H1 (cell line): Measurements from ENCODE around the gene ANKRD65. TPM values are rescaled to one million over a fixed set of nuclear protein-coding genes. Genes with fewer than 3 reads are reported as not detected.

Source experiments
- CTCF ChIA-PET: fragments of 300-600 bp; sonication (Branson Sonifier 250); formaldehyde crosslinking; loops from one replicate; lab custom pipeline; 2021; ENCODE audit not compliant: partially characterized antibody; lab: Charles Lee
- POLR2A ChIA-PET: fragments of 300-600 bp; sonication (Branson Sonifier 250); formaldehyde crosslinking; loops from one replicate; lab custom pipeline; 2021; ENCODE audit warnings: inconsistent platforms; ENCODE audit not compliant: partially characterized antibody; lab: Charles Lee
- DNase-seq, 2 experiments: peaks; one replicate each; pipeline versions ENCODE4 v3.0.0 to v3.0.0-alpha.2; 2010 to 2022; ENCODE audit warnings: low spot score in 2 of 2, low read depth in 1 of 2, mixed read lengths in 1 of 2
- FAIRE-seq: peaks from 2 replicates; lab custom pipeline; 2011; peaks lifted over from hg19 to GRCh38; lab: Jason Lieb, UNC
- H2AFZ ChIP-seq: 2 replicates; pipeline ENCODE4 v1.8.1; 2012; ENCODE audit warnings: low read length, inconsistent platforms
- H2AK5ac ChIP-seq: 2 replicates; pipeline ENCODE4 v1.6.1; 2013; ENCODE audit warnings: low read depth, low read length
- H2BK120ac ChIP-seq: replicated peaks from 2 replicates; pipeline ENCODE3; 2013; ENCODE audit warnings: low read depth, low read length, inconsistent platforms
- H2BK12ac ChIP-seq: 2 replicates; pipeline ENCODE4 v1.6.1; 2013; ENCODE audit warnings: low read depth, low read length
- H2BK15ac ChIP-seq: 2 replicates; pipeline ENCODE4 v1.6.1; 2013; ENCODE audit warnings: low read length
- H2BK20ac ChIP-seq: 2 replicates; pipeline ENCODE4 v1.6.1; 2013; ENCODE audit warnings: low read length
- H2BK5ac ChIP-seq: 2 replicates; pipeline ENCODE4 v1.6.1; 2013; ENCODE audit warnings: low read depth, low read length
- H3K14ac ChIP-seq: 2 replicates; pipeline ENCODE4 v1.6.1; 2013; ENCODE audit warnings: inconsistent platforms; ENCODE audit not compliant: insufficient read length
- H3K18ac ChIP-seq: 2 replicates; pipeline ENCODE4 v1.6.1; 2013; ENCODE audit warnings: low read length; ENCODE audit errors: extremely low read depth
- H3K23ac ChIP-seq: 2 replicates; pipeline ENCODE4 v1.6.1; 2013; ENCODE audit warnings: inconsistent platforms; ENCODE audit not compliant: insufficient read length
- H3K23me2 ChIP-seq: 2 replicates; pipeline ENCODE4 v1.6.1; 2013; ENCODE audit warnings: low read depth, low read length
- H3K27ac ChIP-seq: 2 replicates; pipeline ENCODE4 v1.6.1; 2011; ENCODE audit warnings: low read depth, low read length, inconsistent platforms
- H3K27me3 ChIP-seq, 4 experiments: replicated peaks in 1 of 4; 1 replicate in 1 of 4; 2 replicates in 3 of 4; pipeline versions ENCODE4 v1.6.1 to v1.8.1; 2011 to 2013; ENCODE audit warnings: low read length in 3 of 4, mild to moderate bottlenecking in 3 of 4, inconsistent platforms in 2 of 4, mixed read lengths in 2 of 4, moderate library complexity in 1 of 4; ENCODE audit not compliant: control insufficient read depth in 3 of 4, insufficient read depth in 3 of 4; ENCODE audit errors: extremely low read depth in 1 of 4
- H3K36me3 ChIP-seq, 4 experiments: 2 replicates each; pipeline versions ENCODE4 v1.6.1 to v1.8.1; 2011 to 2013; ENCODE audit warnings: mild to moderate bottlenecking in 4 of 4, low read length in 3 of 4, moderate library complexity in 2 of 4, control low read depth in 1 of 4, inconsistent platforms in 1 of 4; ENCODE audit not compliant: insufficient read depth in 4 of 4, control insufficient read depth in 2 of 4
- H3K4ac ChIP-seq: replicated peaks from 2 replicates; pipeline ENCODE3; 2013; ENCODE audit warnings: low read length, low read depth, mixed read lengths, inconsistent platforms; ENCODE audit not compliant: insufficient read length
- H3K4me1 ChIP-seq, 4 experiments: replicated peaks in 1 of 4; 1 replicate in 1 of 4; 2 replicates in 3 of 4; pipeline versions ENCODE4 v1.6.1 to v1.8.1; 2011 to 2013; ENCODE audit warnings: low read length in 3 of 4, inconsistent platforms in 2 of 4, mixed read lengths in 1 of 4; ENCODE audit not compliant: insufficient read depth in 4 of 4, control insufficient read depth in 3 of 4
- H3K4me2 ChIP-seq, 2 experiments: 2 replicates each; pipeline versions ENCODE4 v1.6.1 to v1.8.1; 2011 to 2013; ENCODE audit warnings: low read depth in 2 of 2, low read length in 2 of 2, control low read depth in 1 of 2, inconsistent platforms in 1 of 2, mild to moderate bottlenecking in 1 of 2; ENCODE audit not compliant: insufficient read depth in 1 of 2
- H3K4me3 ChIP-seq, 4 experiments: fragments of 200-600, 300-600 bp in 1 of 4; sonication (generic), shearing (Covaris generic), sonication (Bioruptor Twin) in 1 of 4; 2 replicates each; pipeline versions ENCODE4 v1.5.1 to v1.8.1; 2011 to 2016; ENCODE audit warnings: low read length in 4 of 4, low read depth in 3 of 4, control low read depth in 2 of 4, inconsistent platforms in 2 of 4, mild to moderate bottlenecking in 2 of 4, mixed read lengths in 1 of 4, moderate library complexity in 1 of 4; ENCODE audit not compliant: insufficient read depth in 2 of 4; ENCODE audit errors: extremely low read depth in 1 of 4
- H3K56ac ChIP-seq: replicated peaks from 2 replicates; pipeline ENCODE3; 2013; ENCODE audit warnings: low read depth, mild to moderate bottlenecking, mixed read lengths, low read length, inconsistent platforms; ENCODE audit not compliant: insufficient read length
- H3K79me1 ChIP-seq: 2 replicates; pipeline ENCODE4 v1.6.1; 2013; ENCODE audit warnings: low read depth, low read length, control low read depth
- H3K79me2 ChIP-seq, 2 experiments: 2 replicates each; pipeline versions ENCODE4 v1.6.1 to v1.8.1; 2012 to 2013; ENCODE audit warnings: low read length in 2 of 2, mild to moderate bottlenecking in 2 of 2, inconsistent platforms in 1 of 2; ENCODE audit not compliant: insufficient read depth in 2 of 2, control insufficient read depth in 1 of 2
- H3K9ac ChIP-seq, 4 experiments: replicated peaks in 1 of 4; 1 replicate in 1 of 4; 2 replicates in 3 of 4; pipeline versions ENCODE4 v1.6.1 to v1.8.1; 2011 to 2013; ENCODE audit warnings: low read depth in 3 of 4, low read length in 3 of 4, control low read depth in 2 of 4, mild to moderate bottlenecking in 2 of 4, moderate library complexity in 2 of 4, inconsistent platforms in 1 of 4; ENCODE audit errors: extremely low read depth in 1 of 4
- H3K9me3 ChIP-seq, 2 experiments: 2 replicates each; pipeline versions ENCODE4 v1.6.1 to v1.8.1; 2012 to 2013; ENCODE audit warnings: mild to moderate bottlenecking in 2 of 2, moderate library complexity in 2 of 2, control low read depth in 1 of 2, inconsistent platforms in 1 of 2, low read depth in 1 of 2, low read length in 1 of 2, mixed read lengths in 1 of 2; ENCODE audit not compliant: insufficient read depth in 2 of 2
- H4K20me1 ChIP-seq, 2 experiments: replicated peaks in 1 of 2; 2 replicates each; pipeline versions ENCODE3 to v1.8.1; 2011 to 2013; ENCODE audit warnings: inconsistent platforms in 2 of 2, low read length in 2 of 2, mild to moderate bottlenecking in 1 of 2; ENCODE audit not compliant: insufficient read depth in 2 of 2, control insufficient read depth in 1 of 2
- H4K5ac ChIP-seq: 2 replicates; pipeline ENCODE4 v1.6.1; 2013; ENCODE audit warnings: low read length, low read depth, mixed read lengths, inconsistent platforms; ENCODE audit not compliant: insufficient read length
- H4K8ac ChIP-seq: 2 replicates; pipeline ENCODE4 v1.8.0; 2013; ENCODE audit warnings: mild to moderate bottlenecking, moderate library complexity, low read length, inconsistent platforms; ENCODE audit not compliant: insufficient read depth; ENCODE audit errors: extremely low read depth
- H4K91ac ChIP-seq: replicated peaks from 2 replicates; pipeline ENCODE3; 2013; ENCODE audit warnings: low read length, mixed read lengths, inconsistent platforms; ENCODE audit not compliant: insufficient read length
- BACH1 ChIP-seq: IDR thresholded peaks from 2 replicates; pipeline ENCODE4 v1.6.1; 2012; ENCODE audit warnings: low read length, improper control_type of control experiment
- BCL11A ChIP-seq, 2 experiments: IDR thresholded peaks; one replicate each; pipeline ENCODE4 v1.6.1; 2011; ENCODE audit warnings: low read depth in 2 of 2, low read length in 2 of 2, mild to moderate bottlenecking in 2 of 2
- BRCA1 ChIP-seq: IDR thresholded peaks from 2 replicates; pipeline ENCODE4 v1.6.1; 2012; ENCODE audit warnings: low read depth, low read length, improper control_type of control experiment
- E2F6 ChIP-seq: IDR thresholded peaks from 2 replicates; pipeline ENCODE4 v1.6.1; 2012; ENCODE audit warnings: inconsistent platforms
- GABPA ChIP-seq: IDR thresholded peaks from 2 replicates; pipeline ENCODE4 v1.6.1; 2011; ENCODE audit warnings: mild to moderate bottlenecking, low read length, moderate library complexity, borderline replicate concordance; ENCODE audit not compliant: insufficient read depth
- MAFK ChIP-seq: IDR thresholded peaks from 2 replicates; pipeline ENCODE4 v1.6.1; 2012; ENCODE audit warnings: low read depth, mild to moderate bottlenecking, improper control_type of control experiment, low read length
- RAD21 ChIP-seq, 2 experiments: IDR thresholded peaks in 1 of 2; conservative IDR thresholded peaks in 1 of 2; 2 replicates each; pipeline ENCODE4 v1.6.1; 2011; ENCODE audit warnings: low read depth in 2 of 2, low read length in 2 of 2, improper control_type of control experiment in 1 of 2, inconsistent platforms in 1 of 2, mild to moderate bottlenecking in 1 of 2, moderate library complexity in 1 of 2
- RXRA ChIP-seq: IDR thresholded peaks from 2 replicates; pipeline ENCODE4 v1.6.1; 2011; ENCODE audit warnings: low read depth, mild to moderate bottlenecking, low read length, moderate library complexity; ENCODE audit not compliant: insufficient read depth
- SP4 ChIP-seq: IDR thresholded peaks from 2 replicates; pipeline ENCODE4 v1.6.1; 2012; ENCODE audit warnings: low read length, inconsistent platforms
- SUZ12 ChIP-seq: fragments of 200-600 bp; sonication (generic); IDR thresholded peaks from 2 replicates; pipeline ENCODE4 v1.6.1; 2012; ENCODE audit warnings: mild to moderate bottlenecking, inconsistent platforms, low read length, moderate library complexity, mixed read lengths
- TAF1 ChIP-seq: IDR thresholded peaks from 2 replicates; pipeline ENCODE4 v1.6.1; 2011; ENCODE audit warnings: mild to moderate bottlenecking, low read depth, low read length
- WGBS, 2 experiments: shearing (Covaris generic) in 1 of 2; methylation state at CpG; one replicate each; pipeline versions ENCODE4 v1.1.6 to v1.1.7; 2013 to 2015; ENCODE audit warnings: low lambda C conversion rate in 2 of 2, mixed read lengths in 2 of 2, inconsistent platforms in 1 of 2, low coverage in 1 of 2, missing lambda C conversion rate in 1 of 2; ENCODE audit not compliant: insufficient replicate concordance in 2 of 2, insufficient coverage in 1 of 2, insufficient read length in 1 of 2; ENCODE audit errors: extremely low coverage in 1 of 2, missing lambda C conversion rate in 1 of 2; 5-methylcytosine and 5-hydroxymethylcytosine counted together
- polyA plus RNA-seq, 7 experiments: library from polyadenylated mRNA; depleted of rRNA in 3 of 7; stranded (reverse) in 5 of 7; unstranded in 2 of 7; fragments of >200 nt in 5 of 7; fragments of 200-250 nt in 2 of 7; gene quantifications; 1 replicate in 5 of 7; 2 replicates in 1 of 7; 4 replicates in 1 of 7; pipeline versions ENCODE4 v1.2.1 to v1.2.3, GENCODE V29; 2011 to 2013; ENCODE audit warnings: missing spikeins in 2 of 7, mixed read lengths in 2 of 7
- total RNA-seq: library from RNA; stranded (reverse); fragmentation: NEBNext Ultra II Directional; extraction: Animal tissue kit (Norgen Biotek cat#: 25700); gene quantifications from 2 replicates; pipeline ENCODE4 v1.2.1, GENCODE V29; 2021
- TF ChIP-seq, protein P1 (sequence below): IDR thresholded peaks from 2 replicates; pipeline ENCODE4 v1.6.1; 2012; ENCODE audit warnings: inconsistent platforms

The ANKRD65 gene
- total and polyA plus RNA-seq, 2 of the 8 experiments (the other 6 are each of a cell fraction or from before 2014, with no cell fraction given), result 1.8 to 2.0 TPM

- DNase-seq (no peak), FAIRE-seq (no peak)
- Histone ChIP-seq H3K14ac (no peak overlapping the region), H2BK120ac (no peak overlapping the region), H2AK5ac (0 out of 2 replicates have a peak overlapping the region, but pooled peaks have one; percentile 5), H3K4me1 (peaks cover 0 to 31% (median 28%) of the 10 kb centered on the region in 4 experiments; a peak in 6 of 7 replicates), H2BK12ac (no peak overlapping the region), H3K18ac (no peak overlapping the region), H3K4me2 (no peak overlapping the region), H3K9me3 (no peaks in the 10 kb centered on the region), H3K36me3 (peaks cover 0 to 7% (median 0%) of the 10 kb centered on the region in 4 experiments; a peak in 1 of 8 replicates), H3K4ac (no peak overlapping the region), H2BK15ac (no peak overlapping the region), H3K23ac (no peak overlapping the region), H4K20me1 (peaks cover 4 to 7% of the 10 kb centered on the region in 2 experiments), H2BK20ac (no peak overlapping the region), H4K91ac (no peak overlapping the region), H4K8ac (no peak overlapping the region), H2AFZ (no peak overlapping the region), H3K56ac (no peak overlapping the region), H2BK5ac (no peak overlapping the region), H3K27me3 (peaks cover 0 to 3% (median 0%) of the 10 kb centered on the region in 4 experiments; a peak in 2 of 7 replicates), H3K23me2 (peaks cover 18% of the 10 kb centered on the region; the same call in 1 of the 2 replicates), H3K9ac (no peak overlapping the region), H4K5ac (no peak overlapping the region), H3K4me3 (no peak overlapping the region), H3K79me1 (no peaks in the 10 kb centered on the region), H3K79me2 (peaks cover 0 to 8% of the 10 kb centered on the region in 2 experiments; a peak in 1 of 4 replicates), H3K27ac (no peak overlapping the region)
- WGBS, 2 experiments, result 80% methylated on average over 11 of the region's 11 CpGs; no CpG with 5 or more reads in 1 of the 2 experiments
- ChIA-PET POLR2A (interaction anchor here (0.6 to 22.9 kb wide), 10 partner anchors 9 to 92 kb away, joined by 3 to 515 read pairs (median 4); partner anchors contain the start of genes ANKRD65, CCNL2, DVL1 and MRPL20), CTCF (interaction anchor here (0.6 to 4.3 kb wide), 11 partner anchors 8 to 609 kb away, joined by 3 to 36 read pairs (median 5); partner anchors contain the start of genes ATAD3C and CCNL2)
- TF ChIP-seq SP4, result no peak
- no peak for TF ChIP-seq SUZ12
- TF ChIP-seq, protein P1, sequence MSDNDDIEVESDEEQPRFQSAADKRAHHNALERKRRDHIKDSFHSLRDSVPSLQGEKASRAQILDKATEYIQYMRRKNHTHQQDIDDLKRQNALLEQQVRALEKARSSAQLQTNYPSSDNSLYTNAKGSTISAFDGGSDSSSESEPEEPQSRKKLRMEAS, result no peak
- TF ChIP-seq TAF1, result no peak
- TF ChIP-seq RAD21 (IDR thresholded peaks at IDR 0.05 in 1 of 2, conservative IDR thresholded peaks at IDR 0.05 in 1 of 2; ENCODE audit: low read depth in 2 of 2, low read length in 2 of 2), result no peak
- TF ChIP-seq BACH1, result no peak
- no peak for TF ChIP-seq GABPA
- no peak for TF ChIP-seq RXRA
- no peak for TF ChIP-seq BCL11A (IDR thresholded peaks at IDR 0.05; ENCODE audit: low read depth in 2 of 2, low read length in 2 of 2)
- no peak for TF ChIP-seq BRCA1
- no peak for TF ChIP-seq MAFK
- no peak for TF ChIP-seq E2F6
Observed at GRCh38 chr1:1437904-1438376, 16.9 kb upstream of the ANKRD65 start.
